ENCODE measurements around the gene NSG2.

DNA sequence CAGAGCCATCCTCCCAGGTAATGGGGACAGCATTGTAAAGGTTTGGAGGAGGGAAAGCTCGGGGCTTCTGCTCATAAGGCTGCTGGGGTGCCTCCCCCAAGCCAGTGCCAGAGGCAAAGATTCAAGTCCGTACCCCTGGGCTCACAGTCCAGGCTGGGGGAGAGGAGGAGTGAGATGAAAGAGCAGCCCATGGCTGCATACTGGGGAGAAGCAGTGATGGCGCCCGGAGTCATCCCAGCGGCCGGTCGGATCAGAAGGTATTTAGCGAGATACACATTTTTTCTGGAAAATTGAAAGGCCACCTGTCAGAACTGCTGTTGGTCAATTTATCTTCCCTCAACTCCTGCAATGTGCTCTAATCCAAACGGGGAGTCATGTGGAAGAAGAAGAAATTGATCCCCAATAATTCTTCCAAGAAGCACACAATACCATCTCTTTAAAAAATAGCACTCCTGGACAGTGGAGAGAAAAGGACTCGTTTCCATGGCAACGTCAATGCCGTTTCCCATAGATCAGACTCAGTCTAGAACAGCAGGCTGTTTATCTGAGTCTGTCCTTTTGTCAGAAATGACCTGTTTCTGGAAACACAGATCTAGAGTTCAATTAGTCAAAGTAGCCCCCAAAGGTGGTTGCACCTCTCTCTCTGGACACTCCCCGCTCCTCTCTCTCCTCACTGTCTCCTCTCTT is 65.9 kb downstream of the NSG2 start:
- TF ChIP-seq, protein P1, sequence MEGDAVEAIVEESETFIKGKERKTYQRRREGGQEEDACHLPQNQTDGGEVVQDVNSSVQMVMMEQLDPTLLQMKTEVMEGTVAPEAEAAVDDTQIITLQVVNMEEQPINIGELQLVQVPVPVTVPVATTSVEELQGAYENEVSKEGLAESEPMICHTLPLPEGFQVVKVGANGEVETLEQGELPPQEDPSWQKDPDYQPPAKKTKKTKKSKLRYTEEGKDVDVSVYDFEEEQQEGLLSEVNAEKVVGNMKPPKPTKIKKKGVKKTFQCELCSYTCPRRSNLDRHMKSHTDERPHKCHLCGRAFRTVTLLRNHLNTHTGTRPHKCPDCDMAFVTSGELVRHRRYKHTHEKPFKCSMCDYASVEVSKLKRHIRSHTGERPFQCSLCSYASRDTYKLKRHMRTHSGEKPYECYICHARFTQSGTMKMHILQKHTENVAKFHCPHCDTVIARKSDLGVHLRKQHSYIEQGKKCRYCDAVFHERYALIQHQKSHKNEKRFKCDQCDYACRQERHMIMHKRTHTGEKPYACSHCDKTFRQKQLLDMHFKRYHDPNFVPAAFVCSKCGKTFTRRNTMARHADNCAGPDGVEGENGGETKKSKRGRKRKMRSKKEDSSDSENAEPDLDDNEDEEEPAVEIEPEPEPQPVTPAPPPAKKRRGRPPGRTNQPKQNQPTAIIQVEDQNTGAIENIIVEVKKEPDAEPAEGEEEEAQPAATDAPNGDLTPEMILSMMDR (IDR thresholded peaks at IDR 0.05) = no peak
- no peak for TF ChIP-seq POLR2AphosphoS5 (IDR thresholded peaks at IDR 0.05)
- TF ChIP-seq POLR2A (IDR thresholded peaks at IDR 0.05) = no peak
- TF ChIP-seq EP300 (IDR thresholded peaks at IDR 0.05) = no peak

Measured in stomach (tissue), 4 donors.